NCI-H2107 (cell line): ENCODE results near the gene UFSP2.
A peak's percentile ranks its signal among the peaks of the same experiment; 100 is the strongest.

Experiments
- DNase-seq: peaks from one replicate; lab custom pipeline; 2025; lab: John Stamatoyannopoulos, UW

The UFSP2 gene

DNA sequence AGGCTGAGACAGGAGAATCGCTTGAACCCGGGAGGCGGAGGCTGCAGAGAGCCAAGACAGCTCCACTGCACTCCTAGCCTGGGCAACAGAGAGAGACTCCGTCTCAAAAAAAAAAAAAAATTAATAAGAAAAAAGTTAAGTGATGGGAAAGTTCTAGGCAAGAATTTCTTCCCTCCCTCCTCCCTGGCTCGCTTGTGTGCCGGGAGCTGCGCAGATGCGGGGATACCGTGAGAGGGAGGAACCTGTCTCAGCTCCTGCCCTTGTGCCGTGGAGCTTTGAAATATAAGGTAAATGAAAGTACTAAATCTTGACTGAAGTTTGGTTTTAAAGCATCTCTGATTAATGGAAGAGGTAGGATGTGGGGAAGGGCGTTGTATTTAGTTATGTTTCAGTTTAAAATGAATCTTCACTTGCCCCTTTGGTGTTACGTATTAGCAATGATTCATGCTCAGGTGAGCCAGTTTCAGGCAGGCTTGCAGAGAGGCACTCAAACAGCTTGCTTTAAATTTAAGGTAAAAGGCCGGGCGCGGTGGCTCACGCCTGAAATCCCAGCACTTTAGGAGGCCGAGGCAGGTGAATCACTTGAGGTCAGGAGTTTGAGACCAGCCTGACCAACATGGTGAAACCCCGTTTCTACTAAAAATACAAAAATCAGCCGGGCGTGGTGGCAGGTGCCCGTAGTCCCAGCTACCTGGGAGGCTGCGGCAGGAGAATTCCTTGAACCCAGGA is 1.4 kb upstream of the UFSP2 start:
- DNase-seq = no peak

DNA sequence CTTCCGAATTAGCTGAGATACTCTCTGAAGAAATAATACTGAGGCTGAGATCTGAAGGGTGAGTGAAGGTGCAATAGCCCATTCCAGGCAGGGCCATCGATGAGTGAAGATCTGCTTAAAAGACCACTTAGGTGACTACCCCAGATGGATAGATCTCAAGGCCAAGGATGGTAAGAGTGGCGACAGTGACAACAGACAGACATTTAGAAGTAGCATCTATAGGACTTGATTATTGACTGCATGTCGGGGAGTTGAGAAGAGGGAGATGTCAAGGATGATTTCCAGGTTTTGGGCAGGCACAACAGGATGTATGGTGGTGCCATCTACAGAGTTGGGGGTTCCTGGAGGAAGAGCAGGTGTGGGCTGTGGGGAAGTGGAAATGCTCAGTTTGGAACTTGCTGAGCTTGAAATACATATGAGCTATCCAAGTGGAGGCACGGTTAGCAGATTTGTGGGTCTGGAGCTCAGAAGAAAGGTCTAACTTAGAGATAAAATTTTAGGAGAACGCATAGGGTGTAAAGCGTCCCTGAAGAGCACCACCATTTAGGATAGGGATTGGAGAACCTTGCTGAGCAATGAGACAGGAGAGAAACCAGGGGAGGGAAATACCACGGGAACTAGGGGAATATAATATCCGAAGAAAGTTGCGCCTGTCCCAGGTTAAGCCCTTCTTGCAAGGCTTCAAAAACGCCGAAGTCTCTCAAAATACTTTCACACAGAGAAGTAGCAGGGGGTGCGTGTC is 688 bp downstream of the UFSP2 start:
- no peak for DNase-seq

DNA sequence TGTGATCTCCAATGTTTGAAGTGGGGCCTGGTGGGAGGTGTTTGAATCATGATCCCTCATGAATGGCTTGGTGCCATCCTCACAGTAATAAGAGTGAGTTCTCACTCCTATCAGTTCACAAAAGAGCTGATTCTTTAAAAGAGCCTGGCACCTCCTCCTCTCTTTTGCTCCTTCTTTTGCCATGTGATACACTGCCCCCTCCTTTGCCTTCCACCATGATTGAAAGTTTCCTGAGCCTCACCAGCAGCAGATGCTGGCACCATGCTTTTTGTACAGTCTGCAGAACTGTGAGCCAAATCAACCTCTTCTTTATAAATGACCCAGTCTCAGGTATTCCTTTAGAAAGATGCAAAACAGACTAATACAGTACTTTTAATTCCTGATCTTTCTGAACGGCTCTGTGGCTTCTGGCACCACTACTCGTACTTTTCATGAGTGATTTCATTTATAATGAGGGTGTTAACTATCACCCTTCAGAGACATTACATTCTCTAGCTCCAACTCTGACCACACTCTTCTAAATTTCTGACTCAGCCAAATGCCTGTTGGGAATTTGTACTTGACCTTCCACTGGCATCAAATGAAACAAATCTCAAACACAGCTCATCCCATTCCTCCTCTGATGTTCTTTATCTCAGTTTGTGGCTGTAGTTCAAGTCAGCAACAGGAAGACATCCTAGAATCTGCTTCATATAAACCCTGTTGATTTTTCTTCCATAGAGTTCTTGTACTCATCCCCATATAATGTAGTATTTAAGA is 4.2 kb downstream of the UFSP2 start:
- no peak for DNase-seq

DNA sequence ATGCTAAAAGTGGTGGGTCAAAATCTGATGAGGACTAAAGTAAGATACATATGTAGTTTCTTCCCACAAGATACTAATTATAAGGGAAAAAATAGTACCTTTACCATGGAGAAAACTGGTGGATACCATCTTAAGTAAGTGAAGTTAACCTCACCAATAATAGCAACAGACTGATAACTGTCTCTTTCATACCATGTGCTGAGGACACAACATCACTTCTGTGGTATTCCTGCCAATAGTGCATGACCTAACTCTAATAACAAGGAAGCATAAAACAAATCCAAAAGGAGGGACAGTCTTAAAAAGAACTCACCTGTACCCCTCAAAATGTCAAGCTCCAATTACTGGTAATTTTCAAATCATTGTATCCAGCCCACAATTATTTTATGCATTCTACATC is 8.8 kb downstream of the UFSP2 start:
- DNase-seq = no peak

DNA sequence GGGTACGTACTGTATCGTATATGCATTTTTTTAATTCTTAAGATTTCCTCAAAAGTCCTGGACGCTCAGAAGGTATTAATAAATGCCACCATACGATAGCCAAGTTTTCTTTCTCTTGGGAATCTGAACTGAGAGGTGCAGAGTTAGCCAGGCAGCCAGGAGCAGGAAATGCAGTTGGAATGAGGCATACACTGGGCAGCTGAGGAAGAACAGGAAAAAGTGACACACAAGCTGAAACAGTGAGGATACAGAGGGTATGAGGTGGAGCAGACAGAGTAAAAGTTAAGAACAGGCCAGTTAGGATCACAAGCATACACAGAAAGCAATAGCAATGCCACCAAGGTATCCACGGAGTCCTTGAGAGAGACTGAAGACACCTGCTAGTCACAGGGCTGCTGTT is 13.4 kb downstream of the UFSP2 start:
- DNase-seq = no peak

DNA sequence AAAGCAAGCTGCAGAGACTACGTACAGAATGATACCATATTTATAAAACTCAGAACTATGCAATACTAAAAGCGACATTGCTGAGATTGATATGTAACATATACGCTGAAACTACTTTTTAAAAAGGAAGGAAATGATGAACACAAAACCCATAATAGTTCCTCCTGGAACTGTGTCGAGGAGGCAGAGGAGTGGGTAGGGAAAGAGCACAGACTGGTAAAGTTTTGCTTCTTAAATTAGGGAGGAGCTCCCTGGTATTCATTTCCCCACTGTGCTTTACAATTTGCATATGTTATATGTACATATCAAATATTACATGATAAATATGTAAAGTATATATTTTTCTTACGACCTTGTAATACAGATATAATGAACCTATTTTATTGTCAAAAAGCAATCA is 13.9 kb downstream of the UFSP2 start:
- DNase-seq = no peak

DNA sequence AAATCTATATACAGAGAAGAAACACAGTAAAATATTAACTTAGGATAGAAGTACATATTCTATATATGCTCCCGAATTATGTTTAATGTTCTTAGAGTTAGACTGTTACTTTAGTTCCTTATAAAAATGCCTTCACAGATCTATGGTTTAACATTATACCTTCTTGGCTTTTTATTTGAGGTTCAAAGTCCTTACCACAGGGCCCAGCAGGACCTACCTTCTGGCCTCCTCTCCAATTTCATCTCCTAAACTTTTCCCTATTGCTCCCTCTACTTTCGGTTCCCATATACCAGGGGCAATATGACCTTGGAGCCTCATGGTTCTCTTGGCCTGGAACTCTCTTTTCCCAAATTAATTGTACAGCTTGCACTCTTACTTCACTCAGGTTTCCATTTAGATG is 17.3 kb downstream of the UFSP2 start:
- no peak for DNase-seq

DNA sequence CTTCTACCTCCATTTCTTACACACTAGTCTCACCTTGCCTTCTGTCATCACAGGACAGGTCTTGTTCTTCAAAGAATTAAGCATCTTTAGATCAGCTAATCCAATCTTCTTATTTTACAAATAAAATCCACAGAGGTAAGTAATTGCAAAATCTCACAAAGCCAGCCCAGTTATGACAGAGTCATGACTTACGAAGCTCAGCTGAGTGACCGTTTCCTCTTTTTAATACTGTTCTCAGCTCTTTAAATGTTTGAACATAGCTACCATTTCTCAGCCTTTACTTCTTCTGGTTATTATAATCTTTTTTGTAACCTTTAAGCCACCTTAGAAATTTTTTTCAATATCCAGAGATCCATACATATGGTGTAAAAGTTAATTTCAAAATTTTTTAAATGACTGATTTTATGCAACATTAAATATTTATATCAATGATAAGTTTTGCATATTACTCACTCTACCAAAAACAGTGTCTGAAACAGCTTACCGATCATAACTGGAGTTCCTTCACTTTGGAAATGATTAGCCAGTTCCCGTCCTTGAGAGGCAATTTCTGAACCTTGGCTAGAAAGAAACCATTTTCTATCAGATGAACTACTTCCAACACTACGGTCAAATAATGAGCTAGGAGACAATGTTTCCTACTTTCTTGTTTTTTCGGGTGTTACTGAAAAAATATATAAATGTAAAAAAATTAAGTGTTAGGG is 20.3 kb downstream of the UFSP2 start:
- DNase-seq = no peak

DNA sequence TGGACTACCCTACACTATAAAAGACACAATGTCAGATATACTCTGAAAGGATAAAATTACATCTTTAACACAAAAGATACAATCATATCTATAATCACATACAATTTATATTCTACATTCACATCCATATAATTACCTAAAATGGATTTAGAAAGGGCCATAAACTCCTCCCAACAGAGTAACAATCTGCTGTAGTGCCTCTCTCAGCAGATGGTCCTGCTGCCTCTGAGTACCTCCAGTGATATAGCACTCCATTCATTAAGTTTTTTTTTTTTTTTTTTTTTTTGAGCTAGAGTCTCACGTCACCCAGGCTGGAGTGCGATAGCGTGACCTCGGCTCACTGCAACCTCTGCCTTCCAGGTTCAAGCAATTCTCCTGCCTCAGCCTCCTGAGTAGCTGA is 21.7 kb downstream of the UFSP2 start:
- DNase-seq = no peak

DNA sequence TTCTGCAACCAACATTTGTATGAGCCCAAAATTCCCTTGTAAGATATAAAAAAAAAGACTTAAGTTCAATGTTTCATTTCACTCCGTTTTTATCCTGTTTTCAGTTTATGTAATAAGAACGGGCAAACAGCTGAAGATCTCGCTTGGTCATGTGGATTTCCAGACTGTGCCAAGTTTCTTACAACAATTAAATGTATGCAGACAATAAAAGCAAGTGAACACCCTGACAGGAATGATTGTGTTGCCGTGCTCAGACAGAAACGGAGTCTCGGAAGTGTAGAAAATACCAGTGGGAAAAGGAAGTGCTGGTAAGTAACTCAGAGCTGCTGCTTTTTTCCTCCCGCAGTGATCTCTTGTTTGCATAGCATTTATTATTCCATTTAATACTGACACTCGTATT is 26.3 kb downstream of the UFSP2 start:
- no peak for DNase-seq

DNA sequence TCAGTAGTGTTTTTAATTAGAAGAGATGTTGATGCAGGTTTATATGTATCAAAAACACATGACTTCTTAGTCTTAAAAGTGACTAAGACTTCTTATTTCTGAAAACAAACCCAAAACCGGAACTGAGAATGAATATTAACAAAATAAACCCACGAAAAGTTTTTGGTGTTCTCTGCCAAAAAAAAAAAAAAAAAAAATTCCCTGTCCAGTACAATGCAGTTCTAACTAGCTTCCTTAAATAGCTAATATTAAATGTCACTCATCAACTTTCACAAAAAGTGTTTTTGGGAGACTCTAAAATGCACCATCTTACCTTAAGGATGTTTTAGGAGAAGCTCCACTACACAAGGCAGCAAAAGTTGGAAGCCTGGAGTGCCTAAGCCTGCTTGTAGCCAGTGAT is 27.1 kb downstream of the UFSP2 start:
- no peak for DNase-seq

DNA sequence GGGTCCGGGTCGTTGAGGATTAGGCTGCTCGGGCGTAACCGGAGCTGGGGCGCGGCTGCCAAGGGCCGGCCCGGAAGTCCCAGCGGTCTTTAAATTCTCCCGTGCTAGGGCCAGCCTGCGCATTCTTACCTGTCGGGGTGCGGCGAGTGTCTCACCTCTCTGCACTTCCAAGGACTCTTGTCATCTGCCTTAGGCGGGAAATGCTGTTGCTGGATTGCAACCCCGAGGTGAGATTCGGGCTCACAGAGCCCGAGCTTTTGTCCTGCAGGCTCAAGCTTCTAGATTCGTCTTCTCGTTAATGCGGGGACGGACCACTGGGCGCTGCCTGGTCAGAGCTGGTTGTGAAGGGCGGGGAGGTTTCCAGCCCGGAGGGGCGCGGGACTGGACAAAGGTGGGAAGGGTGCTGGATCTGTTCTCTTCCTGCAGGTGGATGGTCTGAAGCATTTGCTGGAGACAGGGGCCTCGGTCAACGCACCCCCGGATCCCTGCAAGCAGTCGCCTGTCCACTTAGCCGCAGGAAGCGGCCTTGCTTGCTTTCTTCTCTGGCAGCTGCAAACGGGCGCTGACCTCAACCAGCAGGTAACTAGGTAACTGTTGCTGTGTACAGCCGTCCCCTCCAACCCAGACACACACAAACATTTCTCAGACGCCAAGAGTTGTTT is 28.9 kb downstream of the UFSP2 start, which contains the start of gene ANKRD37:
ANKRD37 (plus strand) TSS at position 118 of the 662 bp plus-strand sequence; CDS start at position 201, 83 bp downstream.
- peak; percentile 4 for DNase-seq

DNA sequence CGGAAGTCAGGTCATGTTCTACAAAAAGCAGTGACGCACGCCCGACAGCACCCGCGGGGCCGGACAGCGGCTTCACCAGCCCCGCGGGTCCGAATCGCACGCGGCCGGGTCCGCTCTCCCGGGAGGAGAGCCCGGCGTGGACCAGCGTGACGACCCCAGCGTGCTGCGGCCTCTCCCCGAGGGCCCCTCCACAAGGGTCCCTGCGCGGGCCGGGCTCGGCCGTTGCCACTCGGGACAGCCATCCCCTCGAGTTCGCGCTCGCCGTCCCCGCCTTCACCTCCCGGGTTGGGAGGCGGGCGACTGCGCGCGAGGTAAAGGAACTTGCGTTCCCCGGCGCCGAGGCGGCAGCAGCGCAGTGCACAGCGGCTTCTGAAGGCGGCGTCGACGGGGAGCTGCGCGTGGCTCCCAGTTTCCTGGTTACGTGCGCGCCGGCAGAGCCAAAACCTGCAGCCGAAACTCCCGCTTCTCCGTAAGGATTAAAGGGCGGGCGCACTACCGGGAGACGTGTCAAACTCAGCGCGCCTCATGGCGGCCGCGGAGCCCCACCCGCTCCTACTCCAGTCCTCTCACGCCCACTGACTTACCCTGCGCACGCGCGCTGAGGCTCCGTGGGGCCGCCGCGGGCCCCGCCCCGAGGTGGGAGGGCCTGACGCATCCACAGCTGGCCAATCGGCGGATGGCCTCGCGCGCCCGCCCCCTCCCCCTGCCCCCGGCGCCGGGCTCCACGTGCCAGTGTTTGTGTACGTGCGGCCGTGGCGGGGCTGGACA is 29.6 kb downstream of the UFSP2 start:
- peak; percentile 75 for DNase-seq

DNA sequence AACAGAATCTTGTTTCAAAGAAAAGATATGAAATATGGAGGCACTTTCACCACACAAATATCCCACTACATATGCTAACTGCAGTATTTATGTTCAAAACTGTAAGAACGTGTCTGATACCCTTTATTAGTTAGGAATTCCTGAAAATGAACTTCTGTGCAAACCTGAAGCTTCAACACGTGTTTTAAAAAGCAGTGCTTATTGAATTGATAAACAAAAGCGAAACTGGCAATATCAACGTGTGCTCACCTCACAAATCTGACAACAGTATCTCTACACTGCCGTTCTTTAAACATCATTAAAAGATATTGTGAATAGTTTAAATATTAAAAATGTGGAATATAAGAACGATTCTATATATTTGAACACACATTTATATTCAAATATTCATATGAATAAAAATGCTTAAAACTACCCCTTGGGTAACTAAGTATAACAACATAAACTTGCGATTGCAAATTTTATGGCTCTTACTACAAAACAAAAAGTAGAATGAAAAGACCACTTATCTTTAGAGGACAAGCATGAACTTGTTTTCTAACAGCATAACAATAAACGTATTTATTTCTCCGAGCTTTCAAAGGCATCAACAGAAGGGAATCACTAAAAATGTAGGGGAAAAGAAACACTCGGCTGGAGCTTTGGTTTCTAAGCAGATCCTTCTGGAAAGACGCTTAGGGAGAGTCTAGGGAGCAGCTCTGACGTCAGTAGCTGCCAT is 30.4 kb downstream of the UFSP2 start, which contains the start of gene LRP2BP:
LRP2BP (minus strand) TSS at position 687 of the 718 bp plus-strand sequence. CDS start 17,738 bp downstream, outside the sequence.
- DNase-seq = no peak

DNA sequence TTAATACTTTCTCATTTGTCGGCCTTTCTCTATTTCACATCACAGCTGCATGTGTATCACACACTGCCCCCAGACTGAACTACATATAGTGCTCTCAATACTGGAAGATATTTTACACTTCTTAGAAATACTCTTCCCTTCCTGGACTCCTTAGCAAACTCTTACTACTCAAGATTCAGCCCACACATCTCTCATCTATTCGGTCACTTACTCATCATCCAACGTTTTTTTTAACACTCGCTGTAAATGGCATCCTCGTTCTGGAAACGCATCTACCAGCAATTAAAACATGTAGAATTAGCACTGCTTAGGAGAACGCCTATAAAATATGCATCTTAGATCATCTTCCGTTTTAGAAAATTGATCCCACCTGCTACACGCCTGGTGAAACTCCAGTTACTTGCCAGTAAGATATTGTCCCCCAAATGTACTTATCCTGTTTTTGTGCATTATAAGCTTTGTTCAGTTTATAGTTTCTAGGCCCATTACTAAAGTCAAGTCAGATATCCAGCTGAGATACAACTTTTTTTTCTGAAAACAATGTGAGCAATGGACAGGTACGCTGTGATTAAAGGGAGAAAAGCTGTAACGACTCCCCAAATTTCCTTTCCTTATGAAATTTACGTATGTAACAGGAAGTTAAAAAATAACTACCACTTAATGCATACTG is 31.1 kb downstream of the UFSP2 start:
- no peak for DNase-seq

DNA sequence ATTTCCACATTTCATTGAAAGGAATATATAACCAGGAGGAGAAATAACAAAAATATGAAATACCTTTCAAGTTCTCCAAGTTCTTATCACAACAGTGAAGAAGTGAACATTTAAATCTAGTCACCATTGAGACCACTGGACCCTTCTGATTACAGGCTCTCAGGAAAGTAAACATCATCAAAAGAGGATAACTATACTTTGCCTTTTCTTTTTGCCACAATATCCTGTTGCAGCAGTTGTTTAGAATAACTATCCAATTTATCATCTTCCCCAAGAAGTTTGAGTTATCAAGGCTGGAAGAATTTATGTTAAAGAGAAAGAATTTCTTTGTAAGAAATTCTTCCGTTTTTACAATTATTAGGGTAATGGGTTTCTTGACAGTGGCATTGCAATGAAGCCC is 33.6 kb downstream of the UFSP2 start:
- no peak for DNase-seq

DNA sequence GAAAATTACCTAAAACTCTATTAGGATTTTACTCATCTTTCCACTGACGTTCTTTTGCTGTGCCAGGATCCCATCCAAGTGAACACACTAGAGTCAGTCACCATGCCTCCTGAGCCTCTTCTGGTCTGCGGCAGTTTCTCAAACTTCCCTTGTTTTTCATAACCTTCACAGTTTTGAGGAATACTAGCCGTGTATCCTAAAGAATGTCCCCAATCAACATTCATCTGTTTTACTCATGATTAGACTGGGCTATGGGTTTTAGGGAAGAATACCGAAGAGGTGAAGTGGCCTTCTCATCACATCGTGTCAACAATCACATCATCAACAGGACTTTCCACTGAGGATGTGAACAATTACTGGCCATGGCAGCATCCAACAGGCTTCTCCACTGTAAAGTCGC is 34.8 kb downstream of the UFSP2 start:
- DNase-seq = no peak

DNA sequence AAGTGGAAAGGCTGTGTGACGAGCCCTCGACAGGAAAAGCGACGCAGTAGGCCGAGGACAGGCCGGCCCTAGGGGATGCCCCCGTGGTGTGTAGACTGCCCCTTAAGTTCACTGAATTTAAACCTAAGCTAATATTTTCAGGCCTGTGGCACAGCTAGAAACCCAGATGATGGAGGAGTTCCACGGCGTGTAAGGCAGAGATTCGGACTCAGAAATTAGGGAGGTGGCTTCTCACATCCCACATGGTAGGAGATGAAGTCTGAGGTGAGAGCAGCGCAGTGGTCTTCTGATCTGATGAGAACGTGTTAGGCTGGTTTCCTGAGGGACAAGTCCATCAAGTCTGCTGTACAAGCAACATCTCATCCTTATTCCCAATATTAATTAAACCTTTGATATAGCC is 37.8 kb downstream of the UFSP2 start:
- no peak for DNase-seq

DNA sequence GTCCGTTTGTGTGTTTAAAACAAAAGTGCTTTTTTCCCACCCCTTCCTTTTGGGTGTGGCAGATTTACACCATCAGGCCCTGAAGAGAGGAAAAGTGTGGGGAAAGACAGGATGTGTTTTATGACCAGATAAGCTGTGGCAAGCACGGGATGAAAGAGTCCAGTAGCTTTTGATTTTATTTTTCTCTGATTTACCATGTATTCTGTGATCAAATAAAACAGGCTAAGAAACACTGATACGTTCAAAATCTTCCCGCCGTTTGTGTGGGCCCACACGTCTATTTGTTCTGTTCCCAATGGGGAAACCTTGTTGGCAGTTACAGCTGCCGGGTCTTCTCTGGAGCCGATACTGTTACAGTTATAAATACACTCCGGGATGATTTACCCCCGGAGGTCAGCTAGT is 40.8 kb downstream of the UFSP2 start:
- no peak for DNase-seq

DNA sequence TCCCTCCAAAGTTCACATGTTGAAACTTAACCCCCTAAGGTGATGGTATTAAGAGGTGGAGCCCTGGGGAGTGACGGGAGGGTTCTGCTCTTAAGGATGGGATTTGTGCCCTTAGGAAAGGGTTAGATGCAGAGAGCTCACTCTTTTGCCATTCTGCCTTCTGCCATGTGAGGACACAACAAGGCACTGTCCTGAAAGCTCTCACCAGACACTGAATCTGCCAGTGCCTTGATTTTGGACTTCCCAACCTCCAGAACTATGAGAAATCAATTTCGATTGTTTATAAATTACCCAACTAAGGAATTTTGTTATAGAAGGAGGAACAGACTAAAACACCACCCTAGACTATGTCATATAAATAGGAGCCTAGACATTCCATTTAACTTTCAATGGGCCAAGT is 41.7 kb downstream of the UFSP2 start:
- no peak for DNase-seq
